HepG2 (cell line): Measurements from ENCODE around the gene JAK2. TPM values are rescaled to one million over a fixed set of nuclear protein-coding genes. Genes with fewer than 3 reads are reported as not detected.

Experiments
- AHDC1 ChIP-seq: sonication (generic); formaldehyde crosslinking; IDR thresholded peaks from 2 replicates; pipeline ENCODE4 v1.5.1; 2020; ENCODE audit warnings: mild to moderate bottlenecking, missing genetic modification reagents, borderline replicate concordance
- NCOA5 ChIP-seq: sonication (generic); formaldehyde crosslinking; IDR thresholded peaks from 2 replicates; pipeline ENCODE4 v1.4.0; 2020; ENCODE audit warnings: missing genetic modification reagents
- TBX3 ChIP-seq: fragments of 450-650 bp; IDR thresholded peaks from 2 replicates; pipeline ENCODE4 v1.6.1; 2017; ENCODE audit warnings: antibody characterized with exemption, mild to moderate bottlenecking, inconsistent platforms, borderline replicate concordance
- THAP8 ChIP-seq: sonication (generic); formaldehyde crosslinking; IDR thresholded peaks from 2 replicates; pipeline ENCODE4 v1.5.1; 2020; ENCODE audit warnings: missing genetic modification reagents, mild to moderate bottlenecking, borderline replicate concordance
- ZNF382 ChIP-seq: sonication (generic); formaldehyde crosslinking; IDR thresholded peaks from 2 replicates; pipeline ENCODE4 v1.5.0; 2020; ENCODE audit warnings: missing genetic modification reagents, mild to moderate bottlenecking, borderline replicate concordance
- ZNF746 ChIP-seq: sonication (generic); formaldehyde crosslinking; IDR thresholded peaks from 2 replicates; pipeline ENCODE4 v1.8.0; 2022; ENCODE audit warnings: mild to moderate bottlenecking, missing genetic modification reagents
- polyA plus RNA-seq, 8 experiments: library from polyadenylated mRNA; depleted of rRNA in 3 of 8; stranded (reverse) in 7 of 8; unstranded in 1 of 8; fragments of >200 nt; fragmentation: Illumina TruSeq in 4 of 8; extraction: Trizol in 4 of 8; gene quantifications; 2 replicates each; pipeline versions ENCODE4 v1.2.1 to v1.2.3, GENCODE V29; 2011 to 2016; ENCODE audit warnings: low read depth in 4 of 8, missing spikeins in 1 of 8, mixed read lengths in 1 of 8; ENCODE audit not compliant: insufficient read depth in 1 of 8
- total RNA-seq, 5 experiments: library from RNA; depleted of rRNA; stranded (reverse); fragments of >200 nt; fragmentation: Illumina TruSeq; extraction: Trizol; gene quantifications; 2 replicates each; pipeline ENCODE4 v1.2.3, GENCODE V29; 2016; ENCODE audit warnings: low read depth in 1 of 5

The JAK2 gene
- total and polyA plus RNA-seq, 2 of the 13 experiments (the other 11 are each of a cell fraction or from before 2014, with no cell fraction given) = 1.1 to 4.1 TPM

DNA sequence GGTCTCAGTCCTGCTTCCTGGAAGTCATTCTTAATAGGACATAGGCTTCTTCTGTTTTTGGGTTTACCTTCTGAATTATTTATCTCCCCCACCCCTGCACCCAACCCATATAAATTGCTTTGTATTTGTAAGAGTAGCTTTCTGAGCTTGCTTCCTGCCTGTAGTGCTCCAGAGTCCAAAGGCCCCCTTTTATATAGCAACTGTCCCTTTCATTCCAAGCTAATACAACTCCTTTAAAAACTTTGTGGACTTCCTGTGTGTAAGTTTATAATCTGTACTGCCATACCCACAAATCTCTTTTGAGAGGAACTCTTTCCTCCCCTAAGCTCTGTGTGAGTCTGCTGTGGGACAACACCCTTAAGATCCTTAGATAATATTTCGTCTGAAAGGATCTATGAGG is 7.8 kb downstream of the JAK2 start (continued):
- TF ChIP-seq THAP8 = no peak
- no peak for TF ChIP-seq AHDC1
- no peak for TF ChIP-seq ZNF746 (CRISPR knock-in tag)
- no peak for TF ChIP-seq NCOA5 (CRISPR knock-in tag)
- TF ChIP-seq ZNF382 (CRISPR knock-in tag) = no peak
- no peak for TF ChIP-seq TBX3
